Umbilical cord (tissue), 2 donors: ENCODE measurements around the gene CCDC85C. TPM values are rescaled to one million over a fixed set of nuclear protein-coding genes. Genes with fewer than 3 reads are reported as not detected.

ENCODE experiments used
- DNase-seq: peaks from one replicate; pipeline ENCODE4 v3.0.0-alpha.2; 2015; ENCODE audit warnings: low spot score
- total RNA-seq: library from RNA; depleted of rRNA; stranded (reverse); fragments of >200 nt; gene quantifications from one replicate; pipeline ENCODE4 v1.2.3, GENCODE V29; 2014; ENCODE audit warnings: low replicate concordance; ENCODE audit not compliant: insufficient read depth

The CCDC85C gene
- total RNA-seq, 1 donor from 2014 or later = 7.5 TPM

- DNase-seq = no peak
These were observed 30.4 kb downstream of the CCDC85C start for GRCh38 chr14:99573436-99574098.

DNA sequence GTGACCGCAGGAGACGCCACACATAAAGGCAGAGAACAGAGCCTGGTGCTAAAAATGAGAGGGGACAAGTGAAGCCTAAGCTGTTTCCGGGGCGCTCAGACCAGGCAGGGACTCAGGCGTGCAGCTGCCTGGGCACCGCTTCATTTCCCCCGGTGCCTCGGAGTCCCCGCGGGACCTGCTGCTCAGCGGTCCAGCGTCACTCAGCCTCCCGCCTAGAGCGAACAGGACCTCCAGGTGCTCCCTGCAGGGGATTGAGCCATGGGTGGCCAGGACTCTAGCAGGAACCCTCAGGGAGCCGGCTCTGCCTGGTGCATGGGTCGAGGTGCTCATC is 31.0 kb downstream of the CCDC85C start:
- no peak for DNase-seq

DNA sequence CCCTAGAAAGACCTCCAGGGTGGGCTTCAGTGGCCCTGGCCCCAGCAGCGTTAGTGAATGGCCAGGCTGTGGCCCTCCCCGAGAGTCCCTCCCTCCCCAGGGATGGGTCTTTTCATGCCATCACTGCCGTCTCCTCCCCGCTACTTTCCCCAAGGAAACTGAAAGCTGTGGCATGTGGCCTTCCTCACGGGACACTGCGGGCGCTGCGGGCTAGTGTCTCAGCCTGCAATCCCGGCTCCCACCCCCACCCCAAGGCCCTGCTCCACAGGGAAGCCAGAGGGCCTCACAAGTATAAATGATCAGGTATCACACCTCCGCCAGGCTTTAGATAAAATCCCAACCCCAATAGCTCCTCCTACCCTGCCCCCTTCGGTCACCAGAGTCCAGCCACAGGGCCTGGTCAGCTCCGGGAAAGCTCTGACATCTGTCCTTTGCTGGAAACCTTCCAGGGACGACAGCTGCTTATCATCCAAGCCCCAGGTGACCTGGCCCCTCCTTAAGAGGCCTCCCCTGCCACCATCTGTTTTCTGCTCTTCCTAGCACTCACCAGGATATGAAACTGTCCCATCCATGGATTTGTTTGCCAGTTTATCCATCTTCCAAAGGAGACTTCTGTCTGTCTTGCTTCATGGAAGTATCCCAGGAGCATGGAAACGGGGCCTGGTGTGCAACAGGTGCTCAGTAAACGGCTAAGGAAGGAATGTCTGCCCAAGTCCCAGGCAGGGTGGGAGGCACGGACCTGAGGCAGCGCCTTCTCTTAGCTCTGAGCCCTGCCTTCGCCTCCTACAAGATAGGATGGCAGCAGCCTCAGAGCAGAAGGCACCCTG is 31.6 kb downstream of the CCDC85C start:
- DNase-seq = no peak

DNA sequence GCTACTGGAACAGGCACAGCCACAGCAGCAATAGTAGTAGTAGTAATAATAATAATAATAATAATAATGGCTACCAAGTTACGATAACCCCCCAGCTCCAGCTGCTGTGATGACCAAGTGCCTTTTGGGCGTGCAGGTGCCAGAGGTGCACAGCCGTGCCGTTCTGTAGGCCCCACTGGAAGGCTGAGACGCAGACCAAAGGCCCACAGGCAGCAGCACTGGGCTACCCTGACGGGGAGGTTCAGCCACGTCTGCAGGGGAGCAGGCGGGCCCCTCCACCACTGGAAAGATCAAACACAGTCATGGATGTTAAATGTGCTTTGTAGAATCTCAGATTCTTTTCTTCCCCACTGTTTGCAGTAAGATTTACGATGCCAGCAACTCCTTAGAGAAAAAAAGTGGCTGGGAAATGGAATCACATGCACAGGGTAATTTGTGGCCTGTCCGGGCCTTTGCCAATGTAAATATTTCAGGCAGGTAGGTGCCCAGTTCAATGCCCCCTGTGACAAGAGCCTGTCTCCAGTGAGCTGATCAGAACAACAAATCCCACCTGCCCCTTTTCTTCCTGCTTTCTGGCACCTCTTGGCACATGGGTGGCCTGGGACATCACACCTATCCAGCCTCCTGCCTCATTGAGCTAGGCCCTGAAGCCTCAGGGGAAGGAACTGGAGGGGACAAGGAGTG is 32.6 kb downstream of the CCDC85C start:
- DNase-seq = peak; percentile 72

DNA sequence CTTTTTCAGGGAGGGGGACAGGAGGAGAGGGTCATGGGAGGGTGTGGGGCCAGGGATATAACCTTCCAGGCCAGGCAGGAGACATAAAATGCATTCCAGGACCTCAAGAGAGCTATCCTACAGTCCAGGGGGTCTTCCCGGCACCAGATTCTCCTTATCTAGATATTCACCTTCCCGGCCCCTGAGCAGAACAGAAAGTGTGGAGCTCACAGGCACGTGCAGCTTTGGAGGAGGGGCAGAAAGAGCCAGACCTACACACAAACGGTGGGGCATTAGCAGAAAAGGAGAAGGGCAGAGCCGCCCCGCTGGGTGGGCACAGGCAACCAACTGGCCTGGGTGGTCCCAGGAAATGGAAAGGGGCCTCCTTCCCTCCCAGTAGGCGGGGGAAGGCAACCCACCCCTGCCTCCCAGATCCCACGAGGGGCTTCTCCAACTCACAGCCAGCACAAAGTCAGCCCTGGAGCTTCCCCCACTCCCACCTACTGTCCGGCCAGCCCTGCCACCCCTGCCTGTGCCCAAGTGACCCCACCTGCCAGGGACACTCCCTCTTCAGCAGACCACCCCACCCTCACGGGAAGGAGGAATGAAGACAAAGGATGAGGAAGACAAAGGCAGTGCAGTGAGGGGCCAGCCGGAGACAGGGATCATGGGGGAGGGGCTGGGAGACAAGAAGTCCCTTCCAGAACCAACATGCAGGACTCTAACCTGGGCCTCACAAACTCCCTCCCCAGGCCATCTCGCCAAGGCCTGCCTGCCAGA is 33.3 kb downstream of the CCDC85C start:
- no peak for DNase-seq

GRCh38 chr14:99569725-99570543 is 34.1 kb downstream of the CCDC85C start:
- DNase-seq = no peak

DNA sequence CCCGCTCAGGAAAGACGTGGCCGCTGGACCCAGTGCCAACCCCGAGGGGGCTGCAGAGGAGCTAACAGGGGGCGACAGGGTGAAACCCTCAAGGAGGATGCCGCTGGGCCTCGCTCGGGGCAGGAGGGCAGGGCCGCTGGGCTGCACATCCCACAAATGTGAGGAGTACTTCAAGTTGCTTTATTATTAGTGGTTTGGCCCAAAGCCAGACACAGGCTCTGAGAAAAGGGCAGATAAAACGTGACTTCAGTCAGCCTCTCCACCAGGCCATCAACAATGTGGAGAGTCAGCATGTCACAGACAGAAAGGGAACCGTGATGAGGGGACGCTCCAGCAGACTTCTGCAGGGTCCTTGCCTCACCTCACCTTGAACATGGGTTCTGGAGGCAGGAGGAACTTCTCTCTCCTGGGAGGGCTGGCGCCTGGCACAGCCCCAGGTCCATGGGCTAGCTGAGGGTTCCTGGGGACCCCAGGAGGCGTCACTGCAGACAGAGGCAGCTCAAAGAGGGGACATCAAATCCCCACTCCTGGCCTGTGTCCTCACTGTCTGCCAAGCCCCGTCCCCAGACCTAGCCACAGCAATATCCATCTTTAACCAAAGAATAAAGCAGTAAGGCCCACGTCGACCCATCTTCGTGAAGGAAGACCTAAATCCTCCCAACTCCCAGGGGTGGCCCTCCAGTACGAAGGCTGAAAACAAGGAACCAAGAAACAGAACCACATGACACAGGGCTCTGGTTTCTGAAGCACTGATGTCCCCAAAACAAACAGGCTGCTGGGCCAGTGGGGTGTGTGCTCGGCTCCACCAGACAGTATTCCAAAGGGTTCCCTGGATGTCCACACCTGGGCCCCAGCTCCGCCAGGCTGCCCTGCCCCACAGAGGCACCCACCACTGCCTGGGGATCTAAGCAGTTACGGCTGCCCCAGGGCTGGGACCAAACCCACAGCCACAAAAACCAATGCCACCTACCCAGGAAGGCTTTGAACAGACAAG is 35.1 kb downstream of the CCDC85C start:
- DNase-seq = peak; percentile 73

DNA sequence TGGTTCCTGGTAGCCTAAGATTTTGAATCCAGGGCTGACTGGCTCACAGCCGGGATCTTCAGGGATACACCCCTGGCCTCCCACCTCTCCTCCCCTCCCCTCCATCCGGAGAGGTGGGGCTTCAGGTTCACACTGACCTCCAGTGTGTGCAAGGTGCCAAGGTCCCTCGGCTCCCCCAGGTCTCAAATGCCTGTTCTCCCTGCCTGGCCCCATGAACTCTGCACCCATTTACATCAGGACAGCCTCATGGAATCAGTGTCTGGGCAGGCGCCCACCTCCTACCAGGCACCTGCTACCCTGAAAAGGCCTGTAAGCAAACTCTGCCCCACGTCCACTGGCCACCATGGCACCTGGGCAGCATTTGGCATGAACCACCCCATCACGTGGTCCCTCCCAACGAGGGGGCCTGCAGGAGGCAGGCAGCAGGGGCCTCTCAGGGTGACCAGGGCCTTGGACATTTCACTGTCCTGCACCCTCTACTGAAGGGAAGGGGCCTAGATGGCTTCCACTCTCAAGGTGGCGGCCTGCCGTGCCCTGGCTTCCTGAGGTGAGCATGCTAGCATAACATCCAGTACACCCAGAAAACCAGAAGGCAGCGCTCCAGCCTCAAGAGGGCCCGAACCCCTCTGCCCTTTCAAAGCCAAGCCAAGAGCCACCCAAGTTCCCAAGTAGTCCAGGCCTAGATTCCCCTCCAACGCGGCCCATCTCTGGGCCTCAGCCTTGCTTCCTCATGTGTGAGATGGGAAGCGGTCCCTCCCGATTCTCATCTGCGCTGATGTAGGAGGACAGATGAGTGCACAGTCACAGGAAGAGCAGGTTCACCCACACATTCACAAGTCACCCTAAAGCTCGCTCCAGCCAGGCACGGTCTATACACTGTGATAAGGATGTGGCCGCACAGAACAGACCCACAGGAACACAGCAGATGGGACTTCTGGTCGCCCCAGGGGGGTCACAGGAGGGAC is 37.3 kb downstream of the CCDC85C start:
- DNase-seq = no peak

DNA sequence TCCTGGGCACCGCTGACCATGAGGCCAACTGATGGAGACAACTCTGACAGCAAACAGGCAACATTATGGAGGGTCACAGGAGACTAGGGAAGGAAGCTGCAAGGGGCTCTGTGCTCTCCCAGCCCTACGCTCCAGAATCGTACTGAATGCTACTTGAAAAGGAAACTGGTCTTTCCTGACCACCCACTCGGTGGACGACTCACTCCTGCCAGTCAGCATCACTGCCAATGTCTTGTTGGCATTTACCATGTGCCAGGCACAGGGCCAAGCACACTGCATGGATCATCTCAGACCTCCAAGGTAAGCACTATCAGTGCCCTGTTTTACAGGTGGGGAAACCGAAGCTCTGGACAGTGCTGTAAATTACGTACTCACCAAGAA is 38.0 kb downstream of the CCDC85C start:
- no peak for DNase-seq

GRCh38 chr14:99565383-99565782 is 38.6 kb downstream of the CCDC85C start:
- DNase-seq = no peak

DNA sequence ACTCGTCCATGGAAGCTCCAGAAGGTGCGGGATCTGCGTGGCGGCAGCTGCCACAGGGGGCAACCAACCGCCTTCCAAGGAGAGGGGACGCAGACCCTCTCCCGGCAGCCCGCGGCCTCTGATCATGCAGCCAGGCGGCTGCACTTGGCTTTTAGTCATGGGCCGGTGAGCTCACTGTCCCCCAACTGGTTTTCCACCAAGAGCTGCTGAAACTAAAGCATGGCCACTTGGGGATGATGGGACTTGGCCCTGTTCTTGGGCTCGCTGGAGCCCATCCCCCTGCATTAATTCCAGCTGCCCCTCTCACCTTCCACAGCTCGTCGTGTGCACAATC is 39.1 kb downstream of the CCDC85C start:
- DNase-seq = no peak

DNA sequence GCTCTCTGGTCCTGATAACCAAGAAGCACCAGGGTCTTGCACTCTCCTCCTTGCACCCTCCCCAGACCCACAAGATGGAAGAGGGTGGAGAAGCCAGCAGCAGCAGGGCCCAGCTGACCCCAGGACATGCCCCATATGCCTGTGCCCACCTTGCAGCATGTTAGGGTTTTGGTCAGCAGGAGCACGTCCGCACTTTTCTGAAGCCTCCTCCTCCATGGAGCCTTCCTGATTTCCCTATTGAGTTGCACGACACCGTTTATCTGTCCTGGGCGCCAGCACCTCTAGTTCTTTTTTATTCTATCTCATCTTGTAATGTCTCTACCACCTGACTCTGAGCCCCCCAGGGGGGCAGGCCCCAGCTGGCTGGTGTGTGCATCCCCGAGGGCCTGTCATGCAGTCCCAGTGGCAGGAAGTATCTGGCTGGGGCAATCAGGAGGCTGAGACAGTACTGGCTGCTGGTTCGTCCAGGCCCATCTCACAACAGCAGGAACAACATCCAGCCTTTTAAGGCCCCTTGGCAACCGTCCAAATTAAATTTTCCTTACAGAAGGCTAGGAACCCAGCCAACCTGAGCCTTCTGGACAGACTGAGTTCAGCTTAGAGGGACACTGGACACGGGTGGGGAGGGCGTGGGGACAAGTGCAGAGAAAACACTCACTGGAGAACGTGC is 39.6 kb downstream of the CCDC85C start:
- DNase-seq = peak; percentile 93

DNA sequence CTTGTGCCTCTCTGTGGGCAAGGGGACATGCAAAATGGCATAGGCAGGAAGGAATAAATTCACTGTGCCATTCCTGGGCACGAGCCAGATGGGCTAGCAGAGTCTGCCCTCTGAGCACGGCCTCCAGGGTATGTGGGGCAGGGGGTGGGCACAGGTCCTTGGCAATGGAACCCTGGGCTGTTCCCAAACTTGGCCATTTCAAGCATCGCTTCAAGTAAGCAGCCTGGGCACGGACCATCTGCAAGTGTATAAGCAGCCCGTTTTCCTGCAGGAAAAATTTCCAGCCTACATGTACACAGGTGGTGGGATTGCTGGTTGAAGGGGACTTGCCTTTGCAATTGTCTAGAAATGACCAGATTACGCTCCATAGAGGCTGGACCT is 40.3 kb downstream of the CCDC85C start:
- no peak for DNase-seq

DNA sequence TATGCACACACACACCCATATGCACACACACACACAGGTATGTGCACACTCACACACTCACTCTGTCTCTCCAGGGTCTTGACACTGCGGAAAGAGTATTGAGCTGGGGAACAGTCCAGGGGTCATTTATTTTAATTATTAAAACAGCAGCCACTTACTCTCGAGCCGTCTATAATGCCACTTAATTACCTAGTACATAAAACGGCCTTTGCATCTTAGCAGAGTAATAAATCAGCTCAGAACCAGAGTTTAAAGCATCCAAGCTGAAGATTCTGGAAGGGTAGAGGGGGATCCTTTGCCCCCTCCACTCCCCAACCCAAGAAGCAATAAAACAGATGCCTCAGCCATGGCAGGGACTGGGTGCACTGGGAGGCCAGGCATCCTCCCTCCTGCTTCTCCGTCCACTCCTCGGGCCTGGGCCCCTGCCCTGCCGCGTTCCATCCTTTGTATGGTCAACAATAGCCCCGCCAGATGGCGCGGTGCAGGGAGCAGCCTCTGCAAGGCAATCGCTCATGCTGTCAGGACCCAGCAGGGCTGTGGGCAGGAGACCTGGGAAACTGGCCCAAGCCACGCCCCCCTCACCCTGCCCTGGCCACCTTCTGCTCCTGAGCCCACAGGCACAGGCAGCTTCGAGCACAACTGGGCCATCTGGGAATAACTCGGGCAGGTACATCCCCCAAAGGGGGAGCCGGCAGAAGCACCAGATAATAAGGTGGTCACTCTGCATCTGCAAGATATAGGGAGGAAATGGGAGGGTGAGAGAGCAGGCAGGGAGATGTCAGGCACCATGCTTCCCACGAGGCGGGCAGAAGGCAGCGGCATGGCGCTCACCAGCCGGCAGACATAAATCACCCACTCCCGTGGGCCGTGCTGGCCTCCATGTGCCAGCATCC is 40.9 kb downstream of the CCDC85C start:
- peak; percentile 76 for DNase-seq

DNA sequence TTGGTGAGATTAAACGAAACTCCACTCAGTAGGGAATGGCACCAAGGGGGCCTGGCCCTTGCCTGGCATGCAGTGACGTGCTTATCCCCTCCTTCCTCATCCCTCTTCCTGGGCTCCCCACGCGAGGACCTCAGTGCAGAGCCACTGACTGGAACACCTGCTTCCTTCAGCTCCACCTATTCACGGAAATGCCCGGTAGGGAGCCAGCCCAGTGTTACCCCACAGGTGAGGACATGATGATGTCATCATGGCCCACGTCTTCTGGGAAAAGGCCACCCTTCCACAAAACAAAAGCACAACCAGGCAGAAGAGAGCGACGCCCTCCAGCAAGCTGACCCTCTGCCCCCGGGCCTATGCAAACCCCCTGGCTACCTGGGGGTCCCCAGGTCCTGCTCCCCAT is 42.1 kb downstream of the CCDC85C start:
- DNase-seq = no peak

DNA sequence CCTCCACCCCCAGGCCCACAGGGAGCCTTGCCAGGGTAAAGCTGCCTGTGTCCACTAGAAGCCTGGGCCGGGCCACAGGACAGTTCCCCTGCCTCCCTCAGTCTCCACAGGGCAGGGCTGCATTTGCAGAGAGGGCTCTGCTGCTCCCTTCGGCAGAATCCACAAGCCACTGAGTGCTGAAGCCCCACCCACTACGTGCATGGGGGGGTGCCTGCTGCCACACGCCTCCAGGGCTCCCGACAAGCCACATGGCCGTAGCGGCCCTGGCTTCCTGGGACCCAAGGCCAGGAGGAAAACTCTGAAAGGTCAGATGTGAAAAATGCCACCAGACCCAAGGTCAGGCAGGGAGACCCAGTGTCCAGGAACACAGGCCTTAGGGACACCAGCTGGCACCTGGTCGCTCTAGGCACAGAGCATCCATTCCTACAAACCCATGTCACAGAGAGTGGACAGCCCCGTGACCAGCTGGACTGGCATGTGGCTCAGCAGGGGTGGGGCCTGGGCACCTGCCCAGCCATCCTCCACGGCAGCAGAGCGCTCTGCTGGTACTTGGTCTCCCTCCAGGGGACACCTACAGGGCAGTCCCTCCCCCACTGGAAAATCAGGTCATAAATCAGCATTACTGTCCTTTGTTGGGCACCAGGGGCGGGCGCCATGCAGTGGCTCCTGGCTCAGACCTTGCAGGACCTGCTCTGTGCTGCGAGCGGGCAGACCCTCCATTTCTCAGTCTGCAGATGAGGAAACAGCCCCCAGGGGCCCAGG is 42.9 kb downstream of the CCDC85C start:
- DNase-seq = no peak

DNA sequence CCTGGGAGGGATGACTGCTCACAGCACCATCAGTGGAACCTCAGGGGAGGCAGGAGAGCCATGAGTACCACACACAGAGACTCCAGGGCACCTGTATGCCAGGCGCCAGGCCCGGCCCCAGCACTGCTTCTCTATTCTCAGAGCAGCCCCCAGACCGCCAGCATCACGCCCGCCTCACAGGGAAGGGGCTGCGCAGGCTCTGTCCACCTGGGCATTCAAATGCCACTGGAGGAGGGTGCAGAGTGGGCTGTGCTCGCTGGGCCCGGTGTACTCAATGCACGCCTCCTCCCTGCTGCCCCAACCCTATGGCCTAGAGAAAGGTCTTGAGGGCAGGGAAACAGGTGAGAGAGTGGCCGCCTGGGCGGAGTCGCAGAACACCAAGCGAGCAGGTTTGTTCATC is 43.6 kb downstream of the CCDC85C start:
- no peak for DNase-seq
